GM21723 (cell line): ENCODE data around the gene F10.

ENCODE experiments used
- ATAC-seq: cut with Tn5 transposase; IDR thresholded peaks from one replicate; pipeline ENCODE4 v1.9.1; 2021; ENCODE audit warnings: mild to moderate bottlenecking, moderate library complexity; ENCODE audit not compliant: unreplicated experiment

The F10 gene

DNA sequence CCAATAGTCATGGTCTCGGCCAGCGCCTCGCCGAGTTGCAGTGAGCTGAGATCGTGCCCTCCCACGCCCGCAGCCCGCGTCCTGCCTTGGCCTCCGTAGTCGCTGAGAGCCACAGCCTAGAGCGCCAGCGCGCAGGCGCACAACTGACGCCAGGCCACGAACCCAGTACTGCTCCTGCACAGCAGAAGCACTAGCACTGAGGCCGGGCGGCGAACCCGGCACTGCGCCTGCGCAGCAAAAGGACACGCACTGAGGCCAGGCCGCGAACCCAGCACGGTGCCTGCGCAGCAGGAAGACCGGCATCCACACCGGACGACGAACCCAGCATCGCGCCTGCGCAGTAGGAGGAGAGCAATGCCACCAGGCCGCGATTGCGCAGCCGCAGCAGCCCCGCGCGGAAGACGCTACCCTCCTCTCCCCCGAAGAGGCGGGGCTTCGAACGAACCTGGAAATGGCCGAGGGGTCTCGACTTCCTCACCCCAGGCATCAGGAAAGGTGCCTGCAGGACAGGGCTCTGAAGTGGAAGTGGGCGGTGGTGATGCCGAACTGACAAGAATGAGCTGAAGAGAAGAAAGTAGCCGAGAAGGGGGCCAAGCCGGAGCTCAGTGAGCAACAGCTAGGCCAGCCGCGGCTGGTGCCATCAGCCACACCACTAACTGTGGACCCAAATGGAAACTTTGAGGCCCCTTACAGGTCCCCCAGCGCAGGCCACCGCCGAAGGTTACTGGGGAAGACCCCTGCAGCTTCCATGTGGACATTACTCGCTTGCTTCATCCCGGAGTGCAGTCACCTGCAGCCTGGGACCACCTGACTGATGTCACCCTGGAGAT lies 7.5 kb downstream of the F10 start:
- no peak for ATAC-seq

DNA sequence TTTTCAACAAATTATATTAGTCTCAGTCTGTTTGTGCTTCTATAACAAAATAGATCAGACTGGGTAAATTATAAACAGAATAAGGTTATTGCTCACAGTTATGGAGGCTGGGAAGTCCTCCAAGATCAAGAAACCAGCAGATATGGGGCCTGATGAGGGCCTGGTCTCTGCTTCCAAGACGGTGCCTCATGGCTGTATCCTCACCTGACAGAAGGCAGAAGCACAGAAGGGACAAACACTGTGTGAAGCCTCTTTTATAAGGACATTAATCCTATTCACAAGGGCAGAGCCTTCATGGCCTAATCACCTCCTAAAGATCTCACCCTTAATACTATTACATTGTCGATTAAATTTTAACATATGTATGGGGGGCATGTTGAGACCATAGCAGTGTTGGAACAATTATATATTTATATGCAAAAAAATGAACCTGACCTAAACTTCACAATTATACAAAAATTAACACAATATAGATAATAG lies 12.7 kb downstream of the F10 start:
- no peak for ATAC-seq

DNA sequence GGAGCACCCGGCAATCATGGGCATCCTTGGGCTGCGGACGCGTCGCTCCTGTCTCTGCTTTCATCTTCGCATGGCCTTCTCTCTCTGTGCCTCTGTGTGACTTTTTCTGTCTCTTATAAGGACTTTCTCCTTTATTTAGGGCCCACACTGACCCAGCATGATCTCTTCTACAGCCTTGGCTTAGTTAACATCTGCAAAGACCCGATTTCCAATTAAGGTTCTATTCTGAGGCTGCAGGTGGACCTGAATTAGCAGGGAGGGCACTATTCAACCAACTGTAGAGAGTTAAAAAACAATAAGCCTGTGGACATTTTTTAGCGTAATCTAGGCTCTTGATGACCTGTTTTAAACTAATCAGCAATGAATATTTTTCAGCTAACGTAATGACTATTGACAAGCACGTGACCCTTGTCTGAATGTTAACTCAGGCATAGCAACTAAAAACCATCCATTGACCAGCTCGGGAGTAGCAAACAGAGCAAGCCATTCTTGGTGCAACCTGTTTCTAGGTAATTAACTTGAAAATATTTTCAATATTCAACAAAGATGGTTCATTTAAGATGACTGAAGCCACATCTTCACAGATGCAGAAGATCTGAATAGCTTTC lies 15.2 kb downstream of the F10 start:
- ATAC-seq: no peak

GRCh38 chr13:113138792-113139551 lies 16.4 kb downstream of the F10 start:
- no peak for ATAC-seq

- ATAC-seq: no peak
Measured at GRCh38 chr13:113139577-113139976, 17.0 kb downstream of the F10 start.

- ATAC-seq: no peak
Measured at GRCh38 chr13:113140677-113141600, 18.3 kb downstream of the F10 start.

GRCh38 chr13:113141601-113141970 lies 19.0 kb downstream of the F10 start:
- no peak for ATAC-seq

DNA sequence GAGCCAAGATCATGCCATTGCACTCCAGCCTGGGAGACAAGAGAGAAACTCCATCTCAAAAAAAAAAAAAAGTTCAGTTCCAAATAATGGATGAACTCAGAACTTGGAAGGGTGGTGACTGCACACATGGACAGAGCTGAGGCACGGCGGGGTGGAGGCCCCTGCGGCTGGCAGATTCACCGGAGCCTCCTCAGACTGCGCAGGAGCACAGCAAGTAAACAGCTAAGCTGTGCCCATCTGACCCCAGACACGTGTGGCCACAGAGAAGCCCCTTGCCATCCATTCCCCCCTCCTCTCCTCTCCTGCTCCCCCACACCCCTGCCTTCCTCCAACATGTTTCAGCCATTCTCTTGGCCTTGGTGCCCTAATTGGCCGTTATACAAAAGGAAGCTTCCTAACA lies 20.3 kb downstream of the F10 start:
- no peak for ATAC-seq

DNA sequence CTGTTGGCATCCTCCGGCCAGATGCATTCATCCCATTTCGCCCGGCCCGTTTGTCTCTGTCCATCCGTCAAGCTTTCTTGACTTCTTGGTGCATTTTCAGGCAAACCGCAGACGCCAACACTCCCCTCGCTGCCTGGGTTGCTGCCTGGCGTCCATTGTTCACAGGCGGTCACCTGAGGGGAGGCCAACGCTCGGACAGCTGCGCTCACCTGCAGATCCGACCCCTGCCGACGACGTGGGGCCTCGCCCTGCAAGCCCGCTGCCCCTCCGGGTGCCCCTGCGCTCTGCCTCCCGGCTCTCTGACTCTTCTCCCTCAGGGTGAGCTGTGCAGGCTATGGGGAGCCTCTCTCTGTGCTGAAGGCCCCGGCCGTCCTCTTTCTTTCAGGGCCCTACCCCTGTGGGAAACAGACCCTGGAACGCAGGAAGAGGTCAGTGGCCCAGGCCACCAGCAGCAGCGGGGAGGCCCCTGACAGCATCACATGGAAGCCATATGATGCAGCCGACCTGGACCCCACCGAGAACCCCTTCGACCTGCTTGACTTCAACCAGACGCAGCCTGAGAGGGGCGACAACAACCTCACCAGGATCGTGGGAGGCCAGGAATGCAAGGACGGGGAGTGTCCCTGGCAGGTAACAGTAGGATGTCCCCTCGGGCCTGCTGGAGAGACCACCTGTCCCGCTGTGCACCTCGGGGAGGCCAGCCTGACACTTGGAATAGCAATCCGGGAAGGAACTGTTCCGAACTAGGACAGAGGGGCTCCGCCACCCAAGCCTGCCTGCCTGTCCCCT lies 21.1 kb downstream of the F10 start:
- ATAC-seq: no peak

GRCh38 chr13:113144255-113144629 lies 21.6 kb downstream of the F10 start:
- no peak for ATAC-seq

GRCh38 chr13:113145496-113145895 lies 22.9 kb downstream of the F10 start:
- ATAC-seq: no peak

DNA sequence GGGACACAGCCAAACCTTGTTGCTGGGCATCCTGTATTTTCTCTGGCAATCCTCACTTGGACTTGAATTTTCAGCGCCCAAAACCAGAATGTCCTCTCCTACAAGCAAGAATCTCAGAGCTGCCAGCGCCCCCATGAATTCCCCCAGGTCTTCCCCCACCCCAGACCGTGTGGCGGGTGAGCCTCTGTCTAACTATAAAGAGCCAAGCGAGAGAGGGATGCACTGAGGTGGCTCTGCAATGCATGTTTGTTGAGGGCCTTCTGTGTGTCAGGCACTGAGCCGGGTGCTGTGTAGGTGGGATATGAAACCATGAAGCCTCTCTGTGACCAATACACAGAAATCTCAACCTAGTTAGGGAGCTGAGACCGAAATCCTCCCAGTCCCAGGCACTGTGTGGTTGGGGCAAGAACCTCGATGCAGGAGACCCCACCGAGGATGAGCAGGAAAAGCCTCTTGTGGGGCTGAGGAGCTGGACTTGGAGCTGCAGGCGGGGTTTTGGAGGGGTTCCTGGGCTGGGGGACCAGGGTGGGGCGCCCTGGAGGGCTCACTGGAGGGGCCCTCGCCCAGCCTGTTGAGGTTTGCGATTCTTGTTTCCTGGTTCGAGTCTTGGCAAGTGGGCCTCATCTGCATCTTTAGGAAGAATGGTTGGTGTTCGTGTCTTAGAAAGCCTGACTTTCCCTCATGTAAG lies 23.5 kb downstream of the F10 start:
- ATAC-seq: no peak

DNA sequence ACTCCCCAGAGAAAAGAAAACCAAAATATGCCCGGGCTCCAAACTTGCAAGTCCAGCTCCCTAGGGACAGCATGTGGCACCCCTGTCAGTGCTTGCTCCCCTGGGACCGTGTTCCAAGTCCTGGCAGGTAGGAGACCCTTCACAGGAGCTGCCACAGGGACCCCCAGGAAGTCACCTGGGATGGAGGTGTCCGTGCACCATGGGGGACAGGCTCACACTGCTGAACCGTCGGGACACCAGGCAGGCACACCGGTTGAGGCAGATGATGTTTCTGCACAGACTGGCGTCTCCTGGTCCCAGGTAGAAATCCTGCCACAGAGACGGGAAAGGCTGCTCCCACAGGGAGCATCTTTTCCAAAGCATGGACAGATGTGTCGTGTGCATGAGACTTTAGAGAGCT lies 24.2 kb downstream of the F10 start:
- ATAC-seq: no peak

GRCh38 chr13:113147206-113147605 lies 24.6 kb downstream of the F10 start:
- ATAC-seq: no peak

DNA sequence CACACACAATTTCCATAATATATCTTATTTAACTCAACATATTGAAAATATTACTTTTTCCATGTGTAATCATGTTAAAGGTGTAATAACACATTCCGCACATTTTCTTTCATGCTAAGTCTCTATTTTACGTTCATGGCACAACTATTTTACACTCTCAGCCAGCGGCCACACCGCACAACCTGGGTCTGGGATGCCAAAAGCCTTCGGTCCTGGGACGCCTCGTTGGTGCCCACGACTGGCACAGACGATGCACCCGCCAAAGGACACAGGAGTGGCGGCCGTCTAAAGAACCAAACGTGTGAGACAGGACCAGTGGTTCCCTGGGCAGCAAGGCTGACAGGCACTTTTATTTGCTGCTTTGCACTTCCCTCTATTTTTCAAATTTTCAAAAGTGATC lies 25.8 kb downstream of the F10 start:
- no peak for ATAC-seq

- no peak for ATAC-seq
Measured at GRCh38 chr13:113148940-113149503, 26.4 kb downstream of the F10 start.

- no peak for ATAC-seq
Measured at GRCh38 chr13:113149711-113150549, 27.3 kb downstream of the F10 start.
